GM12878 (cell line): Measurements from ENCODE around the gene PPM1N. TPM values are rescaled to one million over a fixed set of nuclear protein-coding genes. Genes with fewer than 3 reads are reported as not detected.

Experiments
- BCL11A ChIP-seq: IDR thresholded peaks from 2 replicates; pipeline ENCODE4 v1.6.1; 2011; ENCODE audit warnings: low read depth, low read length
- BRCA1 ChIP-seq: IDR thresholded peaks from 2 replicates; pipeline ENCODE4 v1.6.1; 2011; ENCODE audit warnings: low read depth, low read length, improper control_type of control experiment
- CHD2 ChIP-seq: IDR thresholded peaks from 2 replicates; pipeline ENCODE4 v1.6.1; 2011; ENCODE audit warnings: low read depth, low read length, improper control_type of control experiment, borderline replicate concordance
- E4F1 ChIP-seq: fragments of 450-650 bp; IDR thresholded peaks from 2 replicates; pipeline ENCODE4 v1.6.1; 2018; ENCODE audit warnings: borderline replicate concordance, mild to moderate bottlenecking; ENCODE audit not compliant: partially characterized antibody
- EED ChIP-seq: sonication (generic); IDR thresholded peaks from 2 replicates; pipeline ENCODE4 v1.6.1; 2016; ENCODE audit warnings: antibody characterized with exemption, low read depth
- ELK1 ChIP-seq: IDR thresholded peaks from 2 replicates; pipeline ENCODE4 v1.6.1; 2012; ENCODE audit warnings: low read depth, low read length, improper control_type of control experiment
- HCFC1 ChIP-seq: fragments of 150-350 bp; IDR thresholded peaks from 2 replicates; pipeline ENCODE4 v1.6.1; 2014; ENCODE audit warnings: low read length
- KAT2A ChIP-seq: conservative IDR thresholded peaks from 2 replicates; pipeline ENCODE4 v1.6.1; 2011; ENCODE audit warnings: low read depth, low read length; ENCODE audit not compliant: control insufficient read depth
- KLF5 ChIP-seq: fragments of 450-650 bp; IDR thresholded peaks from 2 replicates; pipeline ENCODE4 v1.6.1; 2014; ENCODE audit warnings: mild to moderate bottlenecking; ENCODE audit not compliant: partially characterized antibody
- POLR2AphosphoS2 ChIP-seq: IDR thresholded peaks from 2 replicates; pipeline ENCODE4 v1.6.1; 2011; ENCODE audit warnings: low read depth, mild to moderate bottlenecking, low read length, improper control_type of control experiment, moderate library complexity
- RAD21 ChIP-seq: IDR thresholded peaks from 2 replicates; pipeline ENCODE4 v1.6.1; 2011; ENCODE audit warnings: mild to moderate bottlenecking, low read depth, low read length, moderate library complexity; ENCODE audit not compliant: insufficient read depth
- RELB ChIP-seq: fragments of 450-650 bp; IDR thresholded peaks from 2 replicates; pipeline ENCODE4 v1.6.1; 2017; ENCODE audit warnings: low read depth, mild to moderate bottlenecking, moderate library complexity
- SIX5 ChIP-seq: IDR thresholded peaks from 2 replicates; pipeline ENCODE4 v1.6.1; 2011; ENCODE audit warnings: mild to moderate bottlenecking, low read depth, low read length, moderate library complexity; ENCODE audit not compliant: severe bottlenecking
- SP1 ChIP-seq: IDR thresholded peaks from one replicate; pipeline ENCODE4 v1.6.1; 2011; ENCODE audit warnings: low read depth, low read length
- SREBF1 ChIP-seq: IDR thresholded peaks from 2 replicates; pipeline ENCODE4 v1.6.1; 2012; ENCODE audit warnings: mild to moderate bottlenecking, low read length
- SUPT20H ChIP-seq: IDR thresholded peaks from 2 replicates; pipeline ENCODE4 v1.6.1; 2011; ENCODE audit warnings: low read depth, mild to moderate bottlenecking, low read length, moderate library complexity, borderline replicate concordance; ENCODE audit not compliant: control insufficient read depth
- SUZ12 ChIP-seq: fragments of 200-600 bp; sonication (generic); IDR thresholded peaks from one replicate; pipeline ENCODE4 v1.6.1; 2018; ENCODE audit warnings: antibody characterized with exemption, mild to moderate bottlenecking; ENCODE audit not compliant: unreplicated experiment
- TCF12 ChIP-seq: IDR thresholded peaks from 2 replicates; pipeline ENCODE4 v1.6.1; 2011; ENCODE audit warnings: low read depth, mild to moderate bottlenecking, low read length
- TCF7 ChIP-seq: IDR thresholded peaks from 2 replicates; pipeline ENCODE4 v1.6.1; 2014; ENCODE audit warnings: antibody characterized with exemption, borderline replicate concordance
- YY1 ChIP-seq: IDR thresholded peaks from 2 replicates; pipeline ENCODE4 v1.6.1; 2011; ENCODE audit warnings: low read depth, mild to moderate bottlenecking, low read length
- ZBTB4 ChIP-seq: fragments of 450-650 bp; formaldehyde crosslinking; IDR thresholded peaks from 2 replicates; pipeline ENCODE4 v1.4.0; 2022; ENCODE audit warnings: mild to moderate bottlenecking, moderate library complexity
- ZNF217 ChIP-seq: fragments of 450-650 bp; IDR thresholded peaks from 2 replicates; pipeline ENCODE4 v1.6.1; 2017; ENCODE audit warnings: antibody characterized with exemption, mild to moderate bottlenecking
- ZNF24 ChIP-seq: fragments of 450-650 bp; IDR thresholded peaks from 2 replicates; pipeline ENCODE4 v1.6.1; 2017; ENCODE audit warnings: antibody characterized with exemption, mild to moderate bottlenecking
- polyA plus RNA-seq, 11 experiments: library from polyadenylated mRNA; depleted of rRNA in 4 of 11; unstranded in 6 of 11; stranded (reverse) in 5 of 11; fragments of >200 nt; fragmentation: Nextera tagmentation in 4 of 11; fragmentation: Illumina TruSeq in 1 of 11; extraction: Ambion mirVana in 4 of 11; extraction: Trizol in 1 of 11; gene quantifications; 1 replicate in 1 of 11; 2 replicates in 10 of 11; pipeline versions ENCODE4 v1.2.1 to v1.2.3, GENCODE V29; 2011 to 2016; ENCODE audit warnings: inconsistent platforms in 2 of 11, missing spikeins in 2 of 11, low read depth in 1 of 11
- total RNA-seq, 4 experiments: library from RNA; depleted of rRNA in 3 of 4; stranded (reverse); fragments of >200 nt in 3 of 4; fragmentation: Illumina TruSeq in 1 of 4; extraction: Trizol in 1 of 4; gene quantifications; 2 replicates each; pipeline versions ENCODE4 v1.2.1 to v1.2.3, GENCODE V29; 2013 to 2021

Gene PPM1N
- total and polyA plus RNA-seq, 10 of the 15 experiments (the other 5 are each of a cell fraction or from before 2014, with no cell fraction given) = 1.6 to 5.4 (median 3.7) TPM

GRCh38 chr19:45485305-45486077, 12.8 kb upstream of the PPM1N start (continued):
- no peak for TF ChIP-seq E4F1
- TF ChIP-seq KLF5 = no peak
- peak; percentile 60 for TF ChIP-seq RAD21
- TF ChIP-seq BRCA1 = no peak
- TF ChIP-seq ZNF24 = no peak
- TF ChIP-seq TCF12 = no peak
- TF ChIP-seq SREBF1 = peak; percentile 86
- no peak for TF ChIP-seq RELB
- TF ChIP-seq ELK1 = peak; percentile 91
- TF ChIP-seq TCF7 = no peak
- TF ChIP-seq BCL11A = no peak
- TF ChIP-seq ZBTB4 (CRISPR knock-in tag) = no peak
- TF ChIP-seq YY1 = 0 out of 2 replicates have a peak, but pooled peaks have one; percentile 48
- TF ChIP-seq CHD2 = peak; percentile 77; the same call in 1 of the 2 replicates
- TF ChIP-seq POLR2AphosphoS2 = no peak
- peak; percentile 99 for TF ChIP-seq SIX5
- peak; percentile 99 for TF ChIP-seq HCFC1
- TF ChIP-seq EED = peak; percentile 9; the same call in 1 of the 2 replicates
- TF ChIP-seq SP1 = peak; percentile 39
- TF ChIP-seq SUPT20H = no peak
- peak; percentile 94 for TF ChIP-seq SUZ12
- TF ChIP-seq ZNF217 = no peak
- TF ChIP-seq KAT2A = no peak
